Fibroblast of lung (primary cell): ENCODE data around the gene IL21R. TPM values are rescaled to one million over a fixed set of nuclear protein-coding genes. Genes with fewer than 3 reads are reported as not detected.
A peak's percentile ranks its signal among the peaks of the same experiment; 100 is the strongest.

ENCODE experiments used
- DNase-seq, 2 donors: peaks; one replicate each; pipeline versions ENCODE4 v3.0.0 to v3.0.0-alpha.2; 2010; ENCODE audit warnings: low read depth in 2 of 2
- H2AFZ ChIP-seq: 2 replicates; pipeline ENCODE4 v1.5.1; 2012; ENCODE audit warnings: low read length, control low read depth, inconsistent platforms
- H3K27ac ChIP-seq: 2 replicates; pipeline ENCODE4 v1.5.1; 2011; ENCODE audit warnings: low read length, control low read depth; ENCODE audit not compliant: insufficient read depth
- H3K27me3 ChIP-seq: 2 replicates; pipeline ENCODE4 v1.5.1; 2011; ENCODE audit warnings: mild to moderate bottlenecking, low read length; ENCODE audit not compliant: control insufficient read depth, insufficient read depth
- H3K36me3 ChIP-seq: 2 replicates; pipeline ENCODE4 v1.5.1; 2011; ENCODE audit warnings: low read length; ENCODE audit not compliant: control insufficient read depth, insufficient read depth
- H3K4me1 ChIP-seq: 2 replicates; pipeline ENCODE4 v1.5.1; 2011; ENCODE audit warnings: low read length; ENCODE audit not compliant: control insufficient read depth, insufficient read depth; ENCODE audit errors: extremely low read depth
- H3K4me2 ChIP-seq: 2 replicates; pipeline ENCODE4 v1.5.1; 2011; ENCODE audit warnings: low read length, control low read depth; ENCODE audit not compliant: insufficient read depth; ENCODE audit errors: extremely low read depth
- H3K4me3 ChIP-seq, 4 experiments: fragments of 200-600 bp in 1 of 4; sonication (generic) in 1 of 4; replicated peaks in 1 of 4; 2 replicates each; pipeline ENCODE4 v1.5.1; 2011 to 2016; ENCODE audit warnings: low read length in 4 of 4, low read depth in 3 of 4, mild to moderate bottlenecking in 3 of 4, control low read depth in 2 of 4, inconsistent platforms in 1 of 4, mixed read lengths in 1 of 4; ENCODE audit not compliant: insufficient read depth in 1 of 4; ENCODE audit errors: control extremely low read depth in 1 of 4
- H3K79me2 ChIP-seq: 2 replicates; pipeline ENCODE4 v1.5.1; 2012; ENCODE audit warnings: mild to moderate bottlenecking, low read length, inconsistent platforms; ENCODE audit not compliant: control insufficient read depth, insufficient read depth
- H3K9ac ChIP-seq: 2 replicates; pipeline ENCODE4 v1.5.1; 2011; ENCODE audit warnings: mild to moderate bottlenecking, low read length, control low read depth; ENCODE audit not compliant: insufficient read depth
- H3K9me3 ChIP-seq: 2 replicates; pipeline ENCODE4 v1.5.1; 2012; ENCODE audit warnings: low read depth, low read length; ENCODE audit not compliant: control insufficient read depth, insufficient read depth
- H4K20me1 ChIP-seq: 2 replicates; pipeline ENCODE4 v1.5.1; 2011; ENCODE audit warnings: low read length; ENCODE audit not compliant: control insufficient read depth, insufficient read depth; ENCODE audit errors: extremely low read depth
- EZH2 ChIP-seq: IDR thresholded peaks from 2 replicates; pipeline ENCODE4 v1.5.1; 2012; ENCODE audit warnings: low read length, control low read depth, mild to moderate bottlenecking; ENCODE audit errors: missing control alignments
- polyA plus RNA-seq, 2 donors: library from polyadenylated mRNA; depleted of rRNA in 1 of 2; stranded (reverse) in 1 of 2; unstranded in 1 of 2; fragments of >200 nt; gene quantifications; 2 replicates each; pipeline ENCODE4 v1.2.1, GENCODE V29; 2011 to 2012; ENCODE audit warnings: missing spikeins in 1 of 2
- total RNA-seq: library from RNA; depleted of rRNA; stranded (reverse); fragments of >200 nt; gene quantifications from 2 replicates; pipeline ENCODE4 v1.2.1, GENCODE V29; 2014
- TF ChIP-seq, protein P1 (sequence below), 2 donors: IDR thresholded peaks in 1 of 2; conservative IDR thresholded peaks in 1 of 2; 1 replicate in 1 of 2; 2 replicates in 1 of 2; pipeline ENCODE4 v1.5.1; 2011 to 2012; ENCODE audit warnings: low read length in 2 of 2, control low read depth in 1 of 2, inconsistent platforms in 1 of 2, low read depth in 1 of 2, mild to moderate bottlenecking in 1 of 2

The IL21R gene
- total and polyA plus RNA-seq, 2 donors (not counting 1 experiment from before 2014, with no cell fraction given) = 0.95 to 7.4 TPM

- no peak overlapping the region for H2AFZ ChIP-seq
- peaks cover 24% of the 10 kb centered on the region for H3K4me1 ChIP-seq
- H3K4me3 ChIP-seq = no peak overlapping the region
- peak in 1 of 2 donors; percentile 25 for DNase-seq
- H3K9ac ChIP-seq = no peak overlapping the region
- H3K9me3 ChIP-seq = no peaks in the 10 kb centered on the region
- H3K27me3 ChIP-seq = no peaks in the 10 kb centered on the region
- H4K20me1 ChIP-seq = no peaks in the 10 kb centered on the region
- H3K4me2 ChIP-seq = no peak overlapping the region
- H3K27ac ChIP-seq = no peak overlapping the region
- H3K79me2 ChIP-seq = no peaks in the 10 kb centered on the region
- peaks cover 31% of the 10 kb centered on the region for H3K36me3 ChIP-seq
- TF ChIP-seq, protein P1, sequence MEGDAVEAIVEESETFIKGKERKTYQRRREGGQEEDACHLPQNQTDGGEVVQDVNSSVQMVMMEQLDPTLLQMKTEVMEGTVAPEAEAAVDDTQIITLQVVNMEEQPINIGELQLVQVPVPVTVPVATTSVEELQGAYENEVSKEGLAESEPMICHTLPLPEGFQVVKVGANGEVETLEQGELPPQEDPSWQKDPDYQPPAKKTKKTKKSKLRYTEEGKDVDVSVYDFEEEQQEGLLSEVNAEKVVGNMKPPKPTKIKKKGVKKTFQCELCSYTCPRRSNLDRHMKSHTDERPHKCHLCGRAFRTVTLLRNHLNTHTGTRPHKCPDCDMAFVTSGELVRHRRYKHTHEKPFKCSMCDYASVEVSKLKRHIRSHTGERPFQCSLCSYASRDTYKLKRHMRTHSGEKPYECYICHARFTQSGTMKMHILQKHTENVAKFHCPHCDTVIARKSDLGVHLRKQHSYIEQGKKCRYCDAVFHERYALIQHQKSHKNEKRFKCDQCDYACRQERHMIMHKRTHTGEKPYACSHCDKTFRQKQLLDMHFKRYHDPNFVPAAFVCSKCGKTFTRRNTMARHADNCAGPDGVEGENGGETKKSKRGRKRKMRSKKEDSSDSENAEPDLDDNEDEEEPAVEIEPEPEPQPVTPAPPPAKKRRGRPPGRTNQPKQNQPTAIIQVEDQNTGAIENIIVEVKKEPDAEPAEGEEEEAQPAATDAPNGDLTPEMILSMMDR (conservative IDR thresholded peaks at IDR 0.05 in 1 of 2, IDR thresholded peaks at IDR 0.05 in 1 of 2; ENCODE audit: low read depth in 1 of 2, low read length in 2 of 2) = no peak
Measured at GRCh38 chr16:27472091-27473020, 70.4 kb downstream of the IL21R start.

DNA sequence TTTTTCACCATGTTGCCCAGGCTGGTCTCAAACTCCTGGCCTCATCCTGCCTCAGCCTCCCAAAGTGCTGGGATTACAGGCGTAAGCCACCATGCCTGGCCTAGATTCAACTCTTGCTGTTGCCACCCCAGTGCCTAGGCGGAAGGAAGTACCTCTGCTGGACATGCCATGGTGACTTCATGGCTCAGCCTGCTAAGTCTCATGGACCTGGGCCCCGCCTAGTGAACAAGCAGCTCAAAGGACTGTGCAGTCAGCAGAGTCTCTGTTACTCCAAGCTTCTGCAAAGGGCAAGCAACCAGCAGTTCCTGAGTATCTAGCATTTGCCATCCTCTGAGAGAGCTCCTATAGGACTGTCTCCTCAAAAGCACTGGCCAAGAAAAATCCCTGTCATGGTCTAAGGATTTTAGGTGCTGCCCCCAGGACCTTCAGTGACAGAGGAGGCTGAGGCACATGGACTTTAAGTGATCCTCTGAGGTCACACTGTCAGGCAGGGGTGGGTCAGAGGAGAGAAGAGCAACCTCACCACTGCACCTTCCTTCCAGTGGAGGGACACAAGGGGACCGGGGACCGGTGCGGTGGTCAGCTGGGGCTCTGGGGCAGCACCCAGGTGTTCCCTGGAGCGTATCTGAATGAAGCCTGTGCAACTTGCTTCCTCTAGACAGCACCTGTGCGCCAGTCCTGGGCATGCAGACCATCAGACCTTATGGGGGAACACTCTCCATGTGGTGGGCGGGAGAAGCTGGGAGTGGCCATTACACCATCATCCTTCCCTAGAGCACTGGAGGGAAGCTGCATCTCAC, 71.3 kb downstream of the IL21R start:
- Histone ChIP-seq H3K27me3 (no peaks in the 10 kb centered on the region), H3K9me3 (no peaks in the 10 kb centered on the region), H2AFZ (no peak overlapping the region), H4K20me1 (no peaks in the 10 kb centered on the region), H3K27ac (no peak overlapping the region), H3K4me3 (no peak overlapping the region), H3K9ac (no peak overlapping the region), H3K79me2 (no peaks in the 10 kb centered on the region), H3K36me3 (peaks cover 33% of the 10 kb centered on the region), H3K4me2 (no peak overlapping the region), H3K4me1 (peaks cover 24% of the 10 kb centered on the region)
- no peak for DNase-seq
- TF ChIP-seq, protein P1 (conservative IDR thresholded peaks at IDR 0.05 in 1 of 2, IDR thresholded peaks at IDR 0.05 in 1 of 2; ENCODE audit: low read depth in 1 of 2, low read length in 2 of 2) = no peak
- no peak for TF ChIP-seq EZH2

DNA sequence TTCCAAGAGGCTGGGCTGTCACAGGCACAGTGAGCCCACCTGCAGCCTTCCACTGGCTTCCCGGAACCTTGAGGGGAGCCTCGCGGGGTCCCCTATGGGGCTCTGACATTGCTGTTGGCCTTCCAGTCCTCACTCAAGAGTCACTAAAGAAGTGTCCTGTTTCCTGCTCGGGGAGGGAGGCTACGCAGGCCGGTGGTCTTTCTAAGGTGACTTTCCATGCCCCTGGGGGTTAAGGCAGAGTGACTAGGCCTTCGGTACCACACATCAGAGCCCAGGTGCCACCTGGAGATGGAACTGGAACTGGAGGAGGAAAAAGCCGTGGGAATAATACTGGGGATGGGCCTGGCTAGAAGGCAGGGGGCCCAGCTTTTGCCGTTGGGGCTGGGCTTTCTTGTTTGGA, 72.1 kb downstream of the IL21R start:
- Histone ChIP-seq H3K4me3 (no peak overlapping the region), H3K36me3 (peaks cover 28% of the 10 kb centered on the region), H3K9me3 (no peaks in the 10 kb centered on the region), H3K27me3 (no peaks in the 10 kb centered on the region), H3K4me2 (no peak overlapping the region), H3K27ac (no peak overlapping the region), H3K9ac (no peak overlapping the region), H2AFZ (no peak overlapping the region), H3K79me2 (no peaks in the 10 kb centered on the region), H4K20me1 (no peaks in the 10 kb centered on the region), H3K4me1 (peaks cover 24% of the 10 kb centered on the region)
- DNase-seq = no peak
- no peak for TF ChIP-seq EZH2
- TF ChIP-seq, protein P1 (conservative IDR thresholded peaks at IDR 0.05 in 1 of 2, IDR thresholded peaks at IDR 0.05 in 1 of 2; ENCODE audit: low read depth in 1 of 2, low read length in 2 of 2) = no peak
